Fibroblast of lung (primary cell): ENCODE measurements around the gene AP5B1. TPM values are rescaled to one million over a fixed set of nuclear protein-coding genes. Genes with fewer than 3 reads are reported as not detected.

Experiments
- DNase-seq, 2 donors: peaks; one replicate each; pipeline versions ENCODE4 v3.0.0 to v3.0.0-alpha.2; 2010; ENCODE audit warnings: low read depth in 2 of 2
- H2AFZ ChIP-seq: 2 replicates; pipeline ENCODE4 v1.5.1; 2012; ENCODE audit warnings: low read length, control low read depth, inconsistent platforms
- H3K27ac ChIP-seq: 2 replicates; pipeline ENCODE4 v1.5.1; 2011; ENCODE audit warnings: low read length, control low read depth; ENCODE audit not compliant: insufficient read depth
- H3K27me3 ChIP-seq: 2 replicates; pipeline ENCODE4 v1.5.1; 2011; ENCODE audit warnings: mild to moderate bottlenecking, low read length; ENCODE audit not compliant: control insufficient read depth, insufficient read depth
- H3K36me3 ChIP-seq: 2 replicates; pipeline ENCODE4 v1.5.1; 2011; ENCODE audit warnings: low read length; ENCODE audit not compliant: control insufficient read depth, insufficient read depth
- H3K4me1 ChIP-seq: 2 replicates; pipeline ENCODE4 v1.5.1; 2011; ENCODE audit warnings: low read length; ENCODE audit not compliant: control insufficient read depth, insufficient read depth; ENCODE audit errors: extremely low read depth
- H3K4me2 ChIP-seq: 2 replicates; pipeline ENCODE4 v1.5.1; 2011; ENCODE audit warnings: low read length, control low read depth; ENCODE audit not compliant: insufficient read depth; ENCODE audit errors: extremely low read depth
- H3K4me3 ChIP-seq, 4 experiments: fragments of 200-600 bp in 1 of 4; sonication (generic) in 1 of 4; replicated peaks in 1 of 4; 2 replicates each; pipeline ENCODE4 v1.5.1; 2011 to 2016; ENCODE audit warnings: low read length in 4 of 4, low read depth in 3 of 4, mild to moderate bottlenecking in 3 of 4, control low read depth in 2 of 4, inconsistent platforms in 1 of 4, mixed read lengths in 1 of 4; ENCODE audit not compliant: insufficient read depth in 1 of 4; ENCODE audit errors: control extremely low read depth in 1 of 4
- H3K79me2 ChIP-seq: 2 replicates; pipeline ENCODE4 v1.5.1; 2012; ENCODE audit warnings: mild to moderate bottlenecking, low read length, inconsistent platforms; ENCODE audit not compliant: control insufficient read depth, insufficient read depth
- H3K9ac ChIP-seq: 2 replicates; pipeline ENCODE4 v1.5.1; 2011; ENCODE audit warnings: mild to moderate bottlenecking, low read length, control low read depth; ENCODE audit not compliant: insufficient read depth
- H3K9me3 ChIP-seq: 2 replicates; pipeline ENCODE4 v1.5.1; 2012; ENCODE audit warnings: low read depth, low read length; ENCODE audit not compliant: control insufficient read depth, insufficient read depth
- H4K20me1 ChIP-seq: 2 replicates; pipeline ENCODE4 v1.5.1; 2011; ENCODE audit warnings: low read length; ENCODE audit not compliant: control insufficient read depth, insufficient read depth; ENCODE audit errors: extremely low read depth
- EZH2 ChIP-seq: IDR thresholded peaks from 2 replicates; pipeline ENCODE4 v1.5.1; 2012; ENCODE audit warnings: low read length, control low read depth, mild to moderate bottlenecking; ENCODE audit errors: missing control alignments
- polyA plus RNA-seq, 2 donors: library from polyadenylated mRNA; depleted of rRNA in 1 of 2; stranded (reverse) in 1 of 2; unstranded in 1 of 2; fragments of >200 nt; gene quantifications; 2 replicates each; pipeline ENCODE4 v1.2.1, GENCODE V29; 2011 to 2012; ENCODE audit warnings: missing spikeins in 1 of 2
- total RNA-seq: library from RNA; depleted of rRNA; stranded (reverse); fragments of >200 nt; gene quantifications from 2 replicates; pipeline ENCODE4 v1.2.1, GENCODE V29; 2014
- TF ChIP-seq, protein P1 (sequence below), 2 donors: IDR thresholded peaks in 1 of 2; conservative IDR thresholded peaks in 1 of 2; 1 replicate in 1 of 2; 2 replicates in 1 of 2; pipeline ENCODE4 v1.5.1; 2011 to 2012; ENCODE audit warnings: low read length in 2 of 2, control low read depth in 1 of 2, inconsistent platforms in 1 of 2, low read depth in 1 of 2, mild to moderate bottlenecking in 1 of 2

AP5B1 gene
- total and polyA plus RNA-seq, 2 donors (not counting 1 experiment from before 2014, with no cell fraction given): 1.6 to 6.3 TPM

DNA sequence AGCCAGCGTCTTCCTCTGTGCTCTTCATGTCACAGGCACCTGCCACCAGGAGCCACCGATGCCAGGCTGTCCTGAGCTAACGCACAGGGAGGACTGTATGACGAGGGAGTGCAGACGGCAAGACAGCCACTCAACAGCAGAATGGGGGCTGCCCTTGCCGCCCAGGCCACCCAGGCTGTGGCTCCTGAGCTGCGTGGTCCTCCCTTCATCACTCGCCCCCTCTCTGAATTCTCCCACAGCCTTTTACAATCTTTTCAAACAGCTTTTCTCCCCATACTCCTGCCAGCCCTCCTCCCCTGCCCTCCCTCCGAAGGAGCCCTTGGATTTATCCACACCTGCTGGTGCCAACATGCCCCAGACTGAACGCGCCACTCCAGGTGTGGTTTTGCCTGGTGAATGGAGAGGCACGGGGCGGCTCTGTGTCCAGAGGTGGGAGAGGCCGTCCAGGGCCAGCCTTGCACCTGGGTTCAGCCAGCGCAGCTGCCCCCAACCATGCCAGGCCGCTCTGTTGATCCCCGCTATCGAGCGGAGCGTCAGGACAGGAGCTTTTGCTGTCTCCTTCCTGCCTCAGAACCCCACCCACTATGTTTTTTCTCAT is 28.1 kb upstream of the AP5B1 start:
- Histone ChIP-seq H3K27ac (no peak overlapping the region), H3K36me3 (no peaks in the 10 kb centered on the region), H3K4me1 (no peaks in the 10 kb centered on the region), H3K4me2 (no peak overlapping the region), H3K9me3 (no peaks in the 10 kb centered on the region), H4K20me1 (no peaks in the 10 kb centered on the region), H3K9ac (no peak overlapping the region), H3K4me3 (no peak overlapping the region), H2AFZ (no peak overlapping the region), H3K27me3 (peaks cover 3% of the 10 kb centered on the region), H3K79me2 (no peaks in the 10 kb centered on the region)
- no peak for DNase-seq
- no peak for TF ChIP-seq EZH2
- TF ChIP-seq, protein P1, sequence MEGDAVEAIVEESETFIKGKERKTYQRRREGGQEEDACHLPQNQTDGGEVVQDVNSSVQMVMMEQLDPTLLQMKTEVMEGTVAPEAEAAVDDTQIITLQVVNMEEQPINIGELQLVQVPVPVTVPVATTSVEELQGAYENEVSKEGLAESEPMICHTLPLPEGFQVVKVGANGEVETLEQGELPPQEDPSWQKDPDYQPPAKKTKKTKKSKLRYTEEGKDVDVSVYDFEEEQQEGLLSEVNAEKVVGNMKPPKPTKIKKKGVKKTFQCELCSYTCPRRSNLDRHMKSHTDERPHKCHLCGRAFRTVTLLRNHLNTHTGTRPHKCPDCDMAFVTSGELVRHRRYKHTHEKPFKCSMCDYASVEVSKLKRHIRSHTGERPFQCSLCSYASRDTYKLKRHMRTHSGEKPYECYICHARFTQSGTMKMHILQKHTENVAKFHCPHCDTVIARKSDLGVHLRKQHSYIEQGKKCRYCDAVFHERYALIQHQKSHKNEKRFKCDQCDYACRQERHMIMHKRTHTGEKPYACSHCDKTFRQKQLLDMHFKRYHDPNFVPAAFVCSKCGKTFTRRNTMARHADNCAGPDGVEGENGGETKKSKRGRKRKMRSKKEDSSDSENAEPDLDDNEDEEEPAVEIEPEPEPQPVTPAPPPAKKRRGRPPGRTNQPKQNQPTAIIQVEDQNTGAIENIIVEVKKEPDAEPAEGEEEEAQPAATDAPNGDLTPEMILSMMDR (conservative IDR thresholded peaks at IDR 0.05 in 1 of 2, IDR thresholded peaks at IDR 0.05 in 1 of 2; ENCODE audit: low read depth in 1 of 2, low read length in 2 of 2): no peak

DNA sequence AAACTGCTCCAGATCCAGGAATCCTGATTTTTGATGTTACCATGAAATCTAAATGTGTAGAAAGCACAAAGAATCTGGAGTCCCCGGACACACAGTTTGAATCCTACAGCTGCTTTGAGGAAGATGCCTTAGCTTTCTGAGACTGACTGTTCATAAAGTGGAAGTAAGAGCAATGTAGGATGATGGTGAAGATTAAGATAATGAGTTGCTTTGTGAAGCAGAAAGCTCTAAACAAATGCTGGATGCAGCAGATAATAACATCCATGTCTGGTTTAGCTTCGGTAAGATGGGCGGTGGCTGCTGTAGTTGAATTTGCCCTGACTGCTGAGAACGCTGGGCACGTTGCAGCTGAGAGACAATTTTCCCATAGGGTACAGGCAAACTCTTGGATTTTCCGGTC is 26.2 kb upstream of the AP5B1 start:
- peaks cover 15% of the 10 kb centered on the region for H3K27me3 ChIP-seq
- TF ChIP-seq, protein P1 (conservative IDR thresholded peaks at IDR 0.05 in 1 of 2, IDR thresholded peaks at IDR 0.05 in 1 of 2; ENCODE audit: low read depth in 1 of 2, low read length in 2 of 2): no peak
- TF ChIP-seq EZH2: no peak
- no peak overlapping the region for H3K4me3 ChIP-seq

DNA sequence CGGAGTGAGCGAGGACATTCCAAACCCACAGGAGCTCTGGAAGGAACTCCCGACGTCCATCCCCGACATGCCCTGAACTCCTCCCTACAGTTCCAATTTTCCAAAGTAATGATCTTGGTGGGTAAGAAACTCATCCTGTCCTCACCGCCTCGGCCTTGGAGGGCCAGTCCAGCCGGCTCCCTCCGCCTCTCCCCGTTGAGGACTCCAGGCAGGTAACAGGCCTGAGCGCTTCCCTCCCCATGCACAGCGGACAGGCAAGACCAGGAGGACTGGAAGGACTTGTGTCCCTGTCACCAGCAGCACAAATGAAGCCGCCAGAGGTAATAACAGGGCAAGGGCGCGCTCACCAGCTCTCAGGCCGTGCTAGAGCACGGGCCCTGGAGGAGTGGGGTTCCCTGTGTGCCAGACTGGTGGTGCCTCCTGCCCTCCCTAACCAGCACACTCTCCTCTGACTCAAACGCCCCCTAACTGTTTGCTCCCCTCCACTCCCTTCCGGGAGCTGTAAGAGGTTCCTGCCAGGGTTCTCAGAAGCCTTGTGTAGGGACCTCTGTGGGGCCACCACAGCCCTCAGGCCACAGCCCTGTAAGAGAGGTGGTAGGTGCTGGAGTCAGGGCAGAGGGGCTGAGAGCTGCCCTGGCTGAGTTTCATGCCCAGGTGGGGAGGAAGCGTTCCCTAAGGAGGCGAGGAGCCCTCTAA is 23.2 kb upstream of the AP5B1 start:
- no peak overlapping the region for H3K4me2 ChIP-seq
- no peaks in the 10 kb centered on the region for H4K20me1 ChIP-seq
- H3K27me3 ChIP-seq: peaks cover 18% of the 10 kb centered on the region
- H3K27ac ChIP-seq: no peak overlapping the region
- H3K36me3 ChIP-seq: no peaks in the 10 kb centered on the region
- H3K79me2 ChIP-seq: no peaks in the 10 kb centered on the region
- H3K4me1 ChIP-seq: no peaks in the 10 kb centered on the region
- DNase-seq: no peak
- no peak overlapping the region for H3K9ac ChIP-seq
- no peak overlapping the region for H3K4me3 ChIP-seq
- TF ChIP-seq, protein P1 (conservative IDR thresholded peaks at IDR 0.05 in 1 of 2, IDR thresholded peaks at IDR 0.05 in 1 of 2; ENCODE audit: low read depth in 1 of 2, low read length in 2 of 2): no peak
- no peak for TF ChIP-seq EZH2
- no peaks in the 10 kb centered on the region for H3K9me3 ChIP-seq
- H2AFZ ChIP-seq: no peak overlapping the region

More for the DNA sequence above, 26.2 kb upstream of the AP5B1 start:
- H3K36me3 ChIP-seq: no peaks in the 10 kb centered on the region
- no peaks in the 10 kb centered on the region for H3K9me3 ChIP-seq
- H3K4me1 ChIP-seq: no peaks in the 10 kb centered on the region
- no peak overlapping the region for H2AFZ ChIP-seq
- no peak overlapping the region for H3K9ac ChIP-seq
- H3K79me2 ChIP-seq: no peaks in the 10 kb centered on the region
- H3K4me2 ChIP-seq: no peak overlapping the region
- H4K20me1 ChIP-seq: no peaks in the 10 kb centered on the region
- H3K27ac ChIP-seq: no peak overlapping the region
- no peak for DNase-seq
